GM23338 (cell line): ENCODE data around the gene TST. TPM values are rescaled to one million over a fixed set of nuclear protein-coding genes. Genes with fewer than 3 reads are reported as not detected.

Source experiments
- ATAC-seq: fragments of 200-7000 bp; cut with Tn5 transposase; 3 replicates; pipeline ENCODE4 v1.9.1; 2020
- DNase-seq: peaks from one replicate; pipeline ENCODE4 v3.0.0-alpha.2; 2015; ENCODE audit warnings: low spot score
- H2AFZ ChIP-seq: fragments of 200-600 bp; sonication (generic); 2 replicates; pipeline ENCODE4 v1.8.0; 2016; ENCODE audit warnings: antibody characterized with exemption, mild to moderate bottlenecking, moderate library complexity
- H3F3A ChIP-seq: fragments of 200-600 bp; sonication (generic); replicated peaks from 2 replicates; pipeline ENCODE4 v1.8.0; 2017; ENCODE audit warnings: antibody characterized with exemption, mixed run types, low read depth
- H3K27ac ChIP-seq: fragments of 200-600 bp; sonication (generic); 2 replicates; pipeline ENCODE4 v1.6.1; 2016; ENCODE audit warnings: low read depth
- H3K27me3 ChIP-seq: fragments of 200-600 bp; sonication (generic); 2 replicates; pipeline ENCODE4 v1.8.0; 2016; ENCODE audit warnings: mild to moderate bottlenecking, mixed run types, moderate library complexity; ENCODE audit not compliant: insufficient read depth
- H3K36me3 ChIP-seq: fragments of 200-600 bp; sonication (generic); 2 replicates; pipeline ENCODE4 v1.8.0; 2016; ENCODE audit warnings: mild to moderate bottlenecking; ENCODE audit not compliant: insufficient read depth
- H3K4me1 ChIP-seq: fragments of 200-600 bp; sonication (generic); 2 replicates; pipeline ENCODE4 v1.8.0; 2016; ENCODE audit warnings: mild to moderate bottlenecking, moderate library complexity; ENCODE audit not compliant: insufficient read depth
- H3K4me2 ChIP-seq: fragments of 200-600 bp; sonication (generic); 2 replicates; pipeline ENCODE4 v1.7.1; 2017; ENCODE audit warnings: mixed run types
- H3K4me3 ChIP-seq: fragments of 200-600 bp; sonication (generic); 2 replicates; pipeline ENCODE4 v1.6.1; 2016; ENCODE audit warnings: mixed run types
- H3K79me2 ChIP-seq: fragments of 200-600 bp; sonication (generic); replicated peaks from 2 replicates; pipeline ENCODE4 v1.8.0; 2017; ENCODE audit warnings: mild to moderate bottlenecking; ENCODE audit not compliant: insufficient read depth
- H3K9me2 ChIP-seq: fragments of 200-600 bp; sonication (generic); 2 replicates; pipeline ENCODE4 v1.8.0; 2017; ENCODE audit not compliant: insufficient read depth
- H4K20me1 ChIP-seq: fragments of 200-600 bp; sonication (generic); replicated peaks from 2 replicates; pipeline ENCODE4 v1.8.0; 2017; ENCODE audit warnings: mild to moderate bottlenecking; ENCODE audit not compliant: insufficient read depth
- H3K27ac Mint-ChIP-seq: 2 replicates; pipeline ENCODE4 v1.8.0; 2020; ENCODE audit warnings: inconsistent platforms, mild to moderate bottlenecking, moderate library complexity, mixed read lengths
- H3K27me3 Mint-ChIP-seq: 3 replicates; pipeline ENCODE4 v1.8.0; 2022; ENCODE audit warnings: low read depth, mild to moderate bottlenecking, moderate library complexity, mixed read lengths, inconsistent platforms; ENCODE audit not compliant: insufficient read depth, poor library complexity
- H3K36me3 Mint-ChIP-seq: 3 replicates; pipeline ENCODE4 v1.8.0; 2021; ENCODE audit warnings: low read depth, mild to moderate bottlenecking, inconsistent platforms, moderate library complexity, mixed read lengths
- H3K4me1 Mint-ChIP-seq: 3 replicates; pipeline ENCODE4 v1.8.0; 2020; ENCODE audit warnings: mild to moderate bottlenecking, inconsistent platforms, mixed read lengths
- H3K4me3 Mint-ChIP-seq: 3 replicates; pipeline ENCODE4 v1.8.0; 2021; ENCODE audit warnings: moderate library complexity, mild to moderate bottlenecking, inconsistent platforms, mixed read lengths
- H3K9me3 Mint-ChIP-seq: 3 replicates; pipeline ENCODE4 v1.8.0; 2020; ENCODE audit warnings: moderate library complexity, mild to moderate bottlenecking, inconsistent platforms, mixed read lengths
- CREB1 ChIP-seq: fragments of 250-450 bp; sonication (Bioruptor Pico); IDR thresholded peaks from 2 replicates; pipeline ENCODE4 v1.5.0; 2020; ENCODE audit warnings: low read depth, mild to moderate bottlenecking, moderate library complexity
- CTCF ChIP-seq, 2 experiments: fragments of 200-600 bp in 1 of 2; sonication (generic) in 1 of 2; conservative IDR thresholded peaks; 2 replicates each; pipeline versions ENCODE4 v1.5.1 to v1.6.1; 2016 to 2017; ENCODE audit warnings: antibody characterized with exemption in 2 of 2, low read depth in 2 of 2, mild to moderate bottlenecking in 2 of 2, moderate library complexity in 1 of 2
- ETS1 ChIP-seq: IDR thresholded peaks from 2 replicates; pipeline ENCODE4 v1.6.1; 2016; ENCODE audit warnings: antibody characterized with exemption
- EZH2 ChIP-seq: fragments of 200-600 bp; sonication (generic); IDR thresholded peaks from one replicate; pipeline ENCODE4 v1.8.0; 2017; ENCODE audit warnings: antibody characterized with exemption, mild to moderate bottlenecking, low read depth; ENCODE audit not compliant: unreplicated experiment
- EZH2phosphoT487 ChIP-seq: fragments of 200-600 bp; sonication (generic); IDR thresholded peaks from one replicate; pipeline ENCODE4 v1.8.1; 2018; ENCODE audit warnings: antibody characterized with exemption; ENCODE audit not compliant: unreplicated experiment
- JUNB ChIP-seq: IDR thresholded peaks from one replicate; pipeline ENCODE4 v1.6.1; 2016; ENCODE audit warnings: antibody characterized with exemption; ENCODE audit not compliant: unreplicated experiment
- POLR2AphosphoS5 ChIP-seq: IDR thresholded peaks from 2 replicates; pipeline ENCODE4 v1.6.1; 2016; ENCODE audit warnings: antibody characterized with exemption, low read depth
- REST ChIP-seq: IDR thresholded peaks from one replicate; pipeline ENCODE4 v1.6.1; 2018; ENCODE audit warnings: antibody characterized with exemption; ENCODE audit not compliant: unreplicated experiment
- ZNF114 ChIP-seq: fragments of 250-450 bp; sonication (Bioruptor Pico); IDR thresholded peaks from 2 replicates; pipeline ENCODE4 v1.5.0; 2020; ENCODE audit warnings: mild to moderate bottlenecking, moderate library complexity
- ZNF331 ChIP-seq: fragments of 250-450 bp; sonication (Bioruptor Pico); IDR thresholded peaks from 2 replicates; pipeline ENCODE4 v1.5.0; 2020; ENCODE audit warnings: low read depth, mild to moderate bottlenecking, moderate library complexity
- polyA plus RNA-seq: library from polyadenylated mRNA; unstranded; fragments of >200 nt; fragmentation: Nextera tagmentation; extraction: Ambion mirVana; gene quantifications from 2 replicates; pipeline ENCODE4 v1.2.1, GENCODE V29; 2016
- total RNA-seq: library from RNA; depleted of rRNA; stranded (reverse); fragments of >200 nt; shearing (Covaris generic); gene quantifications from 2 replicates; pipeline ENCODE4 v1.2.3, GENCODE V29; 2014

TST gene
- total and polyA plus RNA-seq, 2 experiments from 2014 or later, result 14.6 to 32.7 TPM

DNA sequence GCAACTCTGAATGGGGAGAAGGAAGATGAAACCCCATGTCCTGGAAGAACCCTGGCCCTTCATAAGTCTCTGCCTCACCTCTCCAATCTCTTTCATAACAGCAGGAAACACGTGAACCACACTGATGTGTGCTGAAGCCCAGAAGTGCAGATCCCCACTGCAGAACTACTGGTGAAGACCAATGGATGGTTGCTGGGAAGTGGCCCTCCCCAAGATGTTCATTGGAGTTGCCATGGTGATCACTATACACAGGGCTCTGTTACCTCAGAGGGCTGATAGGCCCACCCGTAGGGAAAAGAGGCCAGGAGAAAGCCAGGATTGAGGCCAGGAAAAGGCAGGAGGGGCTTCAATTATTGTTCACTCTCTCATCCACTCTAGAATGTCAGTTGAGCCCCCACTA is 11.6 kb downstream of the TST start (continued):
- TF ChIP-seq REST (no peak), JUNB (no peak), ZNF114 (CRISPR knock-in tag) (no peak), CREB1 (CRISPR knock-in tag) (no peak), CTCF (conservative IDR thresholded peaks at IDR 0.05; ENCODE audit: low read depth in 2 of 2) (no peak), ETS1 (no peak)

DNA sequence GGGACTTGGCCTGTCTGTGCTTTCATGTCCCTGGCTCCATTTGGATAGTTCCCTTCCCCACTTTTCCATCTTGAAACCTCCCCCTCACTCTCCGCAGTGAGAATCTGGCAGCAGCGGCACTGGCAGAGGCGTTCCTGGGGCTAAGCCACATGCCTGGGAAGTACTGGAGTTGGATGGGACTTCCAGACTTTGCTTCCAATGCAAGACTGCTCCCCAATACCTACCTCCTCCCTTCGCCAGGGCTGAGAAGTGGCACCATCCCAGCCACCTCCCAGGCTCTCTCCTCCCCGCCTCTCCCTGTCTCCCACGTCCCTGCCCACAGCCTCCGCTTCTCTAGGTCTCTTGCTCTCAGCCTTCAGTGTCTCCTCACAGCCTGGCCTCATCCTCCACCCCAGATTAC is 16.6 kb downstream of the TST start:
- Mint-ChIP-seq H3K27ac (no peak overlapping the region; the same call in 1 of the 2 replicates), H3K4me3 (no peak overlapping the region), H3K27me3 (peaks cover 10% of the 10 kb centered on the region), H3K9me3 (no peaks in the 10 kb centered on the region), H3K4me1 (peaks cover 2% of the 10 kb centered on the region; the same call in 1 of the 3 replicates), H3K36me3 (no peaks in the 10 kb centered on the region)
- Histone ChIP-seq H3K4me3 (no peak overlapping the region), H3K9me2 (no peaks in the 10 kb centered on the region), H3F3A (no peaks in the 10 kb centered on the region), H3K4me2 (no peak overlapping the region), H3K27me3 (no peaks in the 10 kb centered on the region), H3K27ac (no peak overlapping the region), H3K4me1 (0 out of 2 replicates have a peak, but pooled peaks cover 5% of the 10 kb centered on the region), H3K79me2 (no peaks in the 10 kb centered on the region), H2AFZ (peak overlapping the region; percentile 38; the same call in 1 of the 2 replicates), H3K36me3 (no peaks in the 10 kb centered on the region), H4K20me1 (no peaks in the 10 kb centered on the region)
- ATAC-seq (no peak), DNase-seq (no peak)
- TF ChIP-seq ZNF331 (CRISPR knock-in tag), result no peak
- TF ChIP-seq CREB1 (CRISPR knock-in tag), result no peak
- no peak for TF ChIP-seq ETS1
- no peak for TF ChIP-seq ZNF114 (CRISPR knock-in tag)
- no peak for TF ChIP-seq REST
- no peak for TF ChIP-seq JUNB
- TF ChIP-seq EZH2, result no peak
- no peak for TF ChIP-seq CTCF (conservative IDR thresholded peaks at IDR 0.05; ENCODE audit: low read depth in 2 of 2)
- TF ChIP-seq POLR2AphosphoS5, result no peak
- TF ChIP-seq EZH2phosphoT487, result no peak
